Measurements from ENCODE around the gene ABCB10.

Gene ABCB10

GRCh38 chr1:229537894-229538293 is 20.6 kb downstream of the ABCB10 start:
- TF ChIP-seq CTCF (IDR thresholded peaks at IDR 0.05; ENCODE audit: low read depth, low read length, missing control alignments), result no peak
- H3K4me3 ChIP-seq (replicated peaks; ENCODE audit: low read depth, low read length), result no peak overlapping the region
- DNase-seq (ENCODE audit: extremely low read depth, low read depth), result no peak

- H3K4me3 ChIP-seq (replicated peaks; ENCODE audit: low read depth, low read length), result no peak overlapping the region
- TF ChIP-seq CTCF (IDR thresholded peaks at IDR 0.05; ENCODE audit: low read depth, low read length, missing control alignments), result no peak
- DNase-seq (ENCODE audit: extremely low read depth, low read depth), result no peak
These were observed 21.5 kb downstream of the ABCB10 start for GRCh38 chr1:229536982-229537381.

DNA sequence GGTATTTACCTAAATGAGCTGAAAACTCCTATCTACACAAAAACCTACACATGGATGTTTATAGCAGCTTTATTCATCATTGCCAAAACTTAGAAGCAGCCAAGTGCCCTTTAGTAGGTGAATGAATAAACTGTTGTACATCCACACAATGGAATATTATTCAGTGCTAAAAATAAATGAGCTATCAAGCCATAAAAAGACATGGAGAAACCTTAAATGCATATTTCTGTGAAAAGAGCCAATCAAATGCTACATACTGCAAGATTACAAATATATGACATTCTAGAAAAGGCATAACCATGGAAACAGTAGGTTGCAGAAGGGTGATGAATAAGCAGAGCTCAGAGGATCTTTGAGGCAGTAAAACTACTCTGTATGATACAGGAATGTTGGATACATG is 23.3 kb downstream of the ABCB10 start:
- no peak for TF ChIP-seq CTCF (IDR thresholded peaks at IDR 0.05; ENCODE audit: low read depth, low read length, missing control alignments)

GRCh38 chr1:229531326-229531725 is 27.2 kb downstream of the ABCB10 start:
- no peak overlapping the region for H3K4me3 ChIP-seq (replicated peaks; ENCODE audit: low read depth, low read length)
- DNase-seq (ENCODE audit: extremely low read depth, low read depth), result no peak
- TF ChIP-seq CTCF (IDR thresholded peaks at IDR 0.05; ENCODE audit: low read depth, low read length, missing control alignments), result no peak

More for the DNA sequence above, 23.3 kb downstream of the ABCB10 start:
- no peak overlapping the region for H3K4me3 ChIP-seq (replicated peaks; ENCODE audit: low read depth, low read length)
- DNase-seq (ENCODE audit: extremely low read depth, low read depth), result no peak

DNA sequence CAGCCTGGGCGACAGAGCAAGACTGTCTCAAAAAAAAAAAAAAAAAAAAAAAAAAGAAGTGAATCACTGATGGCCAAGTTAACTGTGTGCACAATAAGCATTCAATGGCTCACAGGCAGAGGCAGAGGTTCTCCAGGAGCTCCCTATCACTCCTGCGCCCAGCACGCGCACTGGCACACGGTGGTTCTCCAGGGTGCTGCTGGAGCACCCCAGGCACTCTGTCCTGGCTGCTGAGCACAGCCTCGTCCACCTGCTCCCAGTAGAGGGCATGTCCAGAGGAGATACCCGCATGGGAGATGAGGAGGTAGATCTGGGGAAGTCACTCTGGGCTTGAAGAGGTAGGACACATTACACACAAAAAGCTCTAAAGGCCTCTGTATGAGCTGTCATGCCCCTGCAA is 28.9 kb downstream of the ABCB10 start:
- no peak overlapping the region for H3K4me3 ChIP-seq (replicated peaks; ENCODE audit: low read depth, low read length)
- no peak for TF ChIP-seq CTCF (IDR thresholded peaks at IDR 0.05; ENCODE audit: low read depth, low read length, missing control alignments)
- no peak for DNase-seq (ENCODE audit: extremely low read depth, low read depth)

- no peak for TF ChIP-seq CTCF (IDR thresholded peaks at IDR 0.05; ENCODE audit: low read depth, low read length, missing control alignments)
- DNase-seq (ENCODE audit: extremely low read depth, low read depth), result no peak
- H3K4me3 ChIP-seq (replicated peaks; ENCODE audit: low read depth, low read length), result no peak overlapping the region
These were observed 31.8 kb downstream of the ABCB10 start for GRCh38 chr1:229526695-229527094.

DNA sequence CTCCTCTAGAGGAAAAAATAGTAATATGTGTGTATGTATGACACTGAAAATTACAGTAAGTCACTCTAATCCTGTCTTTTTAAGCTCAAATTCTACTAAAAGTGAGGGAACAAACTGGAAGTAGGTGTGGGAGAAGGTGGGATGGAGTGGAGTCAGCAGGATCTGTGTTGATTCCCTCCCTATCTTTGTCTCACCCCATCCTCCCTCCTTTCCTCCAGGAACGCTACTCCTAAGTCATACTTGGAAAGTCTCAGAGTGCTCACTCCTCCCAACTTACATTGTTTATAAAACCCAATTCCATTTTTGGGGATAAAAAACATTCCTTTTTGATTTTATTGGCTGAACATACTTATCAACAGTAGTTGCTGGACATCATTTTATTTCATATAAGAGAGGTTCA is 35.5 kb downstream of the ABCB10 start:
- no peak for TF ChIP-seq CTCF (IDR thresholded peaks at IDR 0.05; ENCODE audit: low read depth, low read length, missing control alignments)

More for the DNA sequence above, 35.5 kb downstream of the ABCB10 start:
- no peak for DNase-seq (ENCODE audit: extremely low read depth, low read depth)
- H3K4me3 ChIP-seq (replicated peaks; ENCODE audit: low read depth, low read length), result no peak overlapping the region

All from HFF-Myc (cell line).